NT2/D1 (cell line): ENCODE measurements around the gene FAM184B.

Source experiments
- DNase-seq: peaks from one replicate; pipeline ENCODE4 v3.0.0-alpha.2; 2011; ENCODE audit warnings: low read depth, low spot score
- H3K27me3 ChIP-seq: 2 replicates; pipeline ENCODE4 v1.6.0; 2011; ENCODE audit warnings: mild to moderate bottlenecking; ENCODE audit not compliant: insufficient read length, insufficient read depth
- H3K36me3 ChIP-seq: 2 replicates; pipeline ENCODE4 v1.6.1; 2011; ENCODE audit warnings: mild to moderate bottlenecking, low read length, mixed read lengths; ENCODE audit not compliant: insufficient read depth, insufficient read length
- H3K4me1 ChIP-seq: 2 replicates; pipeline ENCODE4 v1.5.1; 2011; ENCODE audit not compliant: insufficient read depth, insufficient read length
- H3K4me3 ChIP-seq: 2 replicates; pipeline ENCODE4 v1.5.1; 2011; ENCODE audit warnings: low read depth; ENCODE audit not compliant: insufficient read length
- H3K9ac ChIP-seq: 2 replicates; pipeline ENCODE4 v1.6.0; 2011; ENCODE audit warnings: low read depth; ENCODE audit not compliant: insufficient read length
- H3K9me3 ChIP-seq: 2 replicates; pipeline ENCODE4 v1.5.1; 2011; ENCODE audit warnings: mild to moderate bottlenecking, low read length; ENCODE audit not compliant: insufficient read depth
- SUZ12 ChIP-seq: IDR thresholded peaks from 2 replicates; pipeline ENCODE4 v1.6.1; 2011; ENCODE audit not compliant: insufficient read length, insufficient read depth; ENCODE audit errors: extremely low read depth
- YY1 ChIP-seq: IDR thresholded peaks from 2 replicates; pipeline ENCODE4 v1.6.1; 2011; ENCODE audit not compliant: insufficient read length, insufficient read depth
- ZNF274 ChIP-seq: IDR thresholded peaks from 2 replicates; pipeline ENCODE4 v1.6.1; 2011; ENCODE audit warnings: mild to moderate bottlenecking, low read depth, low read length

FAM184B gene

GRCh38 chr4:17773135-17773698, 8.2 kb downstream of the FAM184B start:
- DNase-seq: no peak
- Histone ChIP-seq H3K9ac (no peak overlapping the region), H3K27me3 (no peaks in the 10 kb centered on the region), H3K9me3 (peaks cover 2% of the 10 kb centered on the region; the same call in 1 of the 2 replicates), H3K4me1 (no peaks in the 10 kb centered on the region), H3K36me3 (no peaks in the 10 kb centered on the region), H3K4me3 (no peak overlapping the region)
- TF ChIP-seq SUZ12 (no peak), ZNF274 (no peak), YY1 (no peak)

- no peaks in the 10 kb centered on the region for H3K27me3 ChIP-seq
- H3K9me3 ChIP-seq: peaks cover 20% of the 10 kb centered on the region; the same call in 1 of the 2 replicates
- no peaks in the 10 kb centered on the region for H3K4me1 ChIP-seq
- no peak overlapping the region for H3K4me3 ChIP-seq
- no peak overlapping the region for H3K9ac ChIP-seq
- no peaks in the 10 kb centered on the region for H3K36me3 ChIP-seq
- DNase-seq: no peak
- TF ChIP-seq ZNF274 (no peak), SUZ12 (no peak), YY1 (no peak)
Observed at GRCh38 chr4:17771284-17771908, 10.0 kb downstream of the FAM184B start.

GRCh38 chr4:17770845-17771244, 10.6 kb downstream of the FAM184B start:
- Histone ChIP-seq H3K36me3 (no peaks in the 10 kb centered on the region), H3K27me3 (no peaks in the 10 kb centered on the region), H3K9ac (no peak overlapping the region), H3K9me3 (peaks cover 24% of the 10 kb centered on the region; the same call in 1 of the 2 replicates), H3K4me3 (no peak overlapping the region), H3K4me1 (no peaks in the 10 kb centered on the region)
- no peak for DNase-seq
- TF ChIP-seq SUZ12: no peak
- TF ChIP-seq ZNF274: no peak
- TF ChIP-seq YY1: no peak

DNA sequence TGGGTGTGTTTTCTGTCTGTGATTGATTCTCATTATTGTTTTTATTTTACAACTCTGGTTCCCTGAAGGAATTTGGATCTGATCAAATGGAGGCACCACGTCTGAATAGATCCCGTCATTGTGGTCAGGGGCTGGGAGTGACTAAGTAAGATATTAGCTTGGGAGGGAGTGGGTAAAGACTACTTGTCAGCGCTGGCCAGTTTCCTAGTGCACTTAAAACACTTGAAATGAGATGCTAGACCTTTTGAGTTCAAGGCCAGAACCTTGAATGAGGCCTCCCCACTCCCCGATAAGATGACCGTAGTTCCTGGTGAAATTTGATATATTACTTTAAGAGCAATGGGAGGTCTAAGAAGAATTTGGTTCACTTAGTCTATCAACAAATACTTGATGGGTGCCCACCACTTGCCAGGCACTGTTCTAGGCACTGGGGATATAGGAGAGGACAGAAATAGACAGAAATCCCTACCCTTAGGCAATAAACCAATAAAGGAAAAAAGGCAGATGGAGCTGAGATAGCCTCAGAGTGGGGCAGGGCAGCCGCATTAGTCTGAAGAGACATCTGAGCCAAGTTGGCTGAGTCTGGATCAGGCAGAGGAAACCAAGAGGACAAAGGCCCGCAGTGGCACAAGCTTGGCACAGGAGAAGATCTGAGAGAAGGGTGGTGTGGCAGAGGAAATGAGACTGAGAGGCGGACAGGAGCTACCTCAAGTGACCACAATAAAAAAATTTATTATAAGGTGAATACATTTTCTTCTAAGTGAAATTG, 11.8 kb downstream of the FAM184B start:
- DNase-seq: no peak
- H3K9ac ChIP-seq: no peak overlapping the region
- no peak for TF ChIP-seq ZNF274
- no peak for TF ChIP-seq SUZ12
- TF ChIP-seq YY1: no peak
- no peaks in the 10 kb centered on the region for H3K4me1 ChIP-seq
- H3K27me3 ChIP-seq: no peaks in the 10 kb centered on the region
- H3K36me3 ChIP-seq: no peaks in the 10 kb centered on the region
- H3K9me3 ChIP-seq: peaks cover 29% of the 10 kb centered on the region; the same call in 1 of the 2 replicates
- no peak overlapping the region for H3K4me3 ChIP-seq

GRCh38 chr4:17766826-17767458, 14.5 kb downstream of the FAM184B start:
- Histone ChIP-seq H3K27me3 (no peaks in the 10 kb centered on the region), H3K9ac (no peak overlapping the region), H3K4me3 (no peak overlapping the region), H3K4me1 (no peaks in the 10 kb centered on the region), H3K9me3 (peaks cover 32% of the 10 kb centered on the region; the same call in 1 of the 2 replicates), H3K36me3 (no peaks in the 10 kb centered on the region)
- DNase-seq: no peak
- TF ChIP-seq YY1 (no peak), ZNF274 (no peak), SUZ12 (no peak)

GRCh38 chr4:17765514-17766286, 15.7 kb downstream of the FAM184B start:
- DNase-seq: no peak
- H3K4me1 ChIP-seq: no peaks in the 10 kb centered on the region
- no peaks in the 10 kb centered on the region for H3K27me3 ChIP-seq
- no peak overlapping the region for H3K9ac ChIP-seq
- no peaks in the 10 kb centered on the region for H3K36me3 ChIP-seq
- TF ChIP-seq YY1 (no peak), ZNF274 (no peak), SUZ12 (no peak)
- peaks cover 32% of the 10 kb centered on the region; the same call in 1 of the 2 replicates for H3K9me3 ChIP-seq
- no peak overlapping the region for H3K4me3 ChIP-seq
